Fibroblast of villous mesenchyme (primary cell): ENCODE results near the gene ANKS1B. TPM values are rescaled to one million over a fixed set of nuclear protein-coding genes. Genes with fewer than 3 reads are reported as not detected.

ENCODE experiments used
- DNase-seq: peaks from one replicate; pipeline ENCODE4 v3.0.0-alpha.2; 2010; ENCODE audit warnings: low read depth
- H3K4me3 ChIP-seq: 2 replicates; pipeline ENCODE4 v1.5.1; 2011; ENCODE audit warnings: low read depth, mild to moderate bottlenecking, low read length
- CTCF ChIP-seq: IDR thresholded peaks from 2 replicates; pipeline ENCODE4 v1.5.1; 2012; ENCODE audit warnings: low read depth, mild to moderate bottlenecking, low read length; ENCODE audit not compliant: insufficient read depth
- total RNA-seq: library from RNA; depleted of rRNA; stranded (reverse); fragments of >200 nt; gene quantifications from 2 replicates; pipeline ENCODE4 v1.2.3, GENCODE V29; 2012

ANKS1B gene
- total RNA-seq, 1 donor: 0.86 TPM

- no peak overlapping the region for H3K4me3 ChIP-seq
- no peak for TF ChIP-seq CTCF
- no peak for DNase-seq
Observed at GRCh38 chr12:98999559-98999958, 985.2 kb downstream of the ANKS1B start.

DNA sequence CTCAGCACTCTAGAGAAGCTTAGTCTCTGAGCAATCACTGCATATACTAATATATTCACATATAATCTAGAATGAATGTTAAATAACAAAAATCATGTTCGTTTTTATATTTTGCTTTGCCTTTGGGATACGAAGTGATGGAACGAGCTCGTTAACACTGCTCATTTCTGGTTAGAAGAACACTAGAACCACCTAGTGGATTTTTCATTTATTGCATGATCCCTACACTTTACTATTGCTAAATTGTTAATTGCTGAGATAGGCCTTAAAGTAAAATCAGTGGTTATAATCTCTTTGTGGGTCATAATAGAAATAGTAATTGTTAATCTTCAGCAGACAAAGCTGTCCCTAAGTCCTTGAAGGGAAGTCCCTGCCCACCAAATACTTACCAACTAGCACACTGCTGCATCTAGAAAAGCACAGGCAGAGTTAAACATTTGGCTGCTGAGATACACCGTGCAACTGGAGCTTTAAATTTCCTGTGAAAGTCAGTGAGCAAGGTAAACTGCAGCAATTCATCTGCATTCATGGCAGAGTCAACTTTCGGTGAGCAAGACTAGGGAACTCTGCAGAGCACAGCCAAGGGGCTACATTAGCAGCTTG lies 985.9 kb downstream of the ANKS1B start:
- peak; percentile 64 for TF ChIP-seq CTCF
- peak; percentile 43 for DNase-seq

DNA sequence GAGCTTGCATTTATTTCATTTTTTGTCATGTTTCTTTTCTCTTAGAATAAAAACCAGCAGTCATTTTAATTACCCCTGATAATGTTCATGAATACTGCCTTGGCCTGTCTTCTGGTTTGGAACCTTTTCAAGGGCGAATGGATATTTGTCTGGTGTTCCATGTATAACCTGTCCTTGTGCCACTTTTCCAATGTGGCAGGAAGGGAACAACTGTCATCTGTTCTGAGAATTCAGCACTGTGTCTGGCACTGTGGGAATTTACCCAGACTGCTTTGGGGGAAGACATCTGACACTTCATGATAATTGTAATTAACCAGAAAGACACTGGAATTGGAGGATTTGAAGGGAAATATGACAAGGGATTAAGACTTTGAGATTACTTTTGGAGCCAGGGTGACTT lies 986.8 kb downstream of the ANKS1B start:
- no peak for DNase-seq
- H3K4me3 ChIP-seq: no peak overlapping the region
- TF ChIP-seq CTCF: no peak

More for the DNA sequence above, 985.9 kb downstream of the ANKS1B start:
- H3K4me3 ChIP-seq: no peak overlapping the region

DNA sequence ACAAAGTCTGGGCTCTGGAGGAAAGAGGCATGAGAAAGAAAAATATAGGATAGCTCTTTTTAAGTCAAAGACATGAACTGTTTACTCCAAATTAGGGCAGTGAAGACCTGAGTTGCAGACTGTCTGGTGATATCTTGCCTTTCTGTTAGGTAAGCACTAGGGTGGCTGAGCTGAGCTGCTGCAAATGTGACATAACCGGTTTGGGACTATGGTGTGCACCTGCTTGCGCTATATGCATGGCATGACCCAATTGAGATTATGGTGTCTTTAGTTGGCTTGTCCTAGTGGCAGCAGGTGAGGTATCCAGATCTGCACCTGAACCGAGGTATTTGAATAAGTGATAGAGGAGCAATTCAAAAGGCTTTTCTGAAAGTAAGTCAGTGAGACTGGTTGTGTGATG lies 994.1 kb downstream of the ANKS1B start:
- no peak overlapping the region for H3K4me3 ChIP-seq
- DNase-seq: no peak
- no peak for TF ChIP-seq CTCF

DNA sequence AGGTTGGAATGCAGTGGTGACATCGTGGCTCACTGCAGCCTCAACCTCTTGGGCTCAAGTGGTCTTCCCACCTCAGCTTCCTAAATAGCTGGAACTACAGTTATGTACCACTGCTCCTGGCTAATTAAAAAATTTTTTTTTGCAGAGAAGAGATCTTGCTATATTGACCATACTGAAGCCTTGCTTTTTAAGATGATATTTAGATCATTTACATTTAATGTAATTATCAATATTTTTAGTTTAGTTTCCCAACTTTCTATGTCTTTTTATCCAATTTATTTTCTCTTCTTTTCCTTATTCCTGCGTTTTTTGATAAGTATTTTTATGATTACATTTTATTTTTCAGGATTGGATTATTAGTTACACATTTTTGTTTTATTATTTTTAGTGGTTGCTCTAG lies 999.6 kb downstream of the ANKS1B start:
- TF ChIP-seq CTCF: no peak
- no peak overlapping the region for H3K4me3 ChIP-seq
- no peak for DNase-seq

DNA sequence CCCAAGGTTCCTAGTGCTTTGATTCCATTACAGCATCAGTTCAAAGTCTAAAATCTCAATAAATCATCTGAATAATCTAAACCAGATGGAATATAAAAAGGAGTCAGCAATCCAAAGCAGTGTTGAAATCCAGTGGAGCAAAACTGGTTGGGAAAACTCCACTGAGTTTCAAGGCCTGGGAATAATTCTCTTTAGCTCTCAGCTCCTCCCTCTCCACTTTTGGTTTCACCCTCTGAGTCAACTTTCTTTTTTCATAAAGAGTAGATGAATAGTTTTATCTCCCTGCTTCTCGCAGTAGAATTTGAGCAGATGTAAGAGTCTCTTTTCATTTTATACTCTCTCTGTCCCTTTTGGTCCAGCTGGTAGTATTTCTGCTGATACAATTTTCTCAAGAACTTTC lies 1001.1 kb downstream of the ANKS1B start:
- no peak overlapping the region for H3K4me3 ChIP-seq
- peak; percentile 3 for DNase-seq
- TF ChIP-seq CTCF: no peak

DNA sequence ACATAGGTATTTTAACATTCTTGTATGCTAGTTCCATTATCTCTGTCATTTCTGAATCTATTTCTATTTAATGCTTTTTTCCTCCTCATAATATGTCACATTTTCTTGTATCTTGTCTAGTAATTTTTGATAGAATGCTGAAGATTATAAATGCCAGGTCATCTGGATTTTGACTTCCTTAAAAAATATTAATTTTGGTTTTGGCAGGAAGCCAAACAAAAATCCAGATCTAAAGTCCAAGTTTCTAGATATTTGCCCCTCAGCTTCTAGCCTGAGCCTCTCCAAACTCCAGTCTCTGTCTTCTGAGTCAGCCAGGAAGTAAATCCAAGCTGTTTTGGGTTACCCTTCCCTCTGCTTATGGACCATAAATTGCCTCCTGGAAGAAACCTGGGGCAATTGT lies 1004.2 kb downstream of the ANKS1B start:
- no peak overlapping the region for H3K4me3 ChIP-seq
- TF ChIP-seq CTCF: no peak
- DNase-seq: no peak
